GM21717 (cell line): ENCODE data around the gene MTRF1L.
"Not testable (repeated sequence)": the region's sequence is repeated elsewhere in the genome, so short reads cannot be mapped to it uniquely, and the experiment has no call there.

Experiments used
- ATAC-seq: cut with Tn5 transposase; IDR thresholded peaks from one replicate; pipeline ENCODE4 v1.9.1; 2021; ENCODE audit warnings: mild to moderate bottlenecking, moderate library complexity; ENCODE audit not compliant: unreplicated experiment

MTRF1L gene

GRCh38 chr6:152973916-152974315, 28.6 kb downstream of the MTRF1L start:
- no peak for ATAC-seq

DNA sequence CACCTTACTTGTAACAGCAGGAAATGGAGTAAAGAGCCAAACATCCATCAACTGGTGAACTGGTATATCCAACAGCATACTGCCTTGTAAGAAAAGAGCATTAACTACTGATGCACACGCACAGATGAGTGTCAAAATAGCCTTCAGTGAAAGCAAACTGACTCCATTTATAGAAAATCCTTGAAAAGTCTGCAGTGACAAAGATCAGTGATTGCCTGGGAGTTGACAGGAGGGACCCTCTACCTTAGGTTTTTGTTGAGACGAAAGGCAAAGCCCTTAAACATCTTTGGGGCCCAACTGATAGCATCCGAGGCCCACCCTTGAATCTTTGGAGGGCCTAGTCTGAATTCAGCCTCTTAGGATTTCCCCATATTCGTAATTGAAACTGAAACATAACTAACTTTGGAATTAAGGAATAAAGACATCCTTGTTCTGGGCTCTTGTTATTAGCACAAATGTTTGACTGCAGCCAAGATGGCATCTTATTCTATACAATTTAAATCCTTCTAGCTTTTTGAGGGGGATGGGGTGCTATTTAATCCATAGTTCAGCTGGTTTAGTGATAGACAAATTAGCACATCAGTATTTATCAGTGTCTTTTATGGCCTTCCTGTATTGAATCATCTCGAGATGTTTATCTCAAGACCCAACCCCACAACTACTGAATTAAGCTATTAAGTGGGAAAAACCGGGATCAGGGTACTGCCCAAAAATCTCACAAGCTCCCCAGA, 32.7 kb downstream of the MTRF1L start:
- ATAC-seq, result no peak

DNA sequence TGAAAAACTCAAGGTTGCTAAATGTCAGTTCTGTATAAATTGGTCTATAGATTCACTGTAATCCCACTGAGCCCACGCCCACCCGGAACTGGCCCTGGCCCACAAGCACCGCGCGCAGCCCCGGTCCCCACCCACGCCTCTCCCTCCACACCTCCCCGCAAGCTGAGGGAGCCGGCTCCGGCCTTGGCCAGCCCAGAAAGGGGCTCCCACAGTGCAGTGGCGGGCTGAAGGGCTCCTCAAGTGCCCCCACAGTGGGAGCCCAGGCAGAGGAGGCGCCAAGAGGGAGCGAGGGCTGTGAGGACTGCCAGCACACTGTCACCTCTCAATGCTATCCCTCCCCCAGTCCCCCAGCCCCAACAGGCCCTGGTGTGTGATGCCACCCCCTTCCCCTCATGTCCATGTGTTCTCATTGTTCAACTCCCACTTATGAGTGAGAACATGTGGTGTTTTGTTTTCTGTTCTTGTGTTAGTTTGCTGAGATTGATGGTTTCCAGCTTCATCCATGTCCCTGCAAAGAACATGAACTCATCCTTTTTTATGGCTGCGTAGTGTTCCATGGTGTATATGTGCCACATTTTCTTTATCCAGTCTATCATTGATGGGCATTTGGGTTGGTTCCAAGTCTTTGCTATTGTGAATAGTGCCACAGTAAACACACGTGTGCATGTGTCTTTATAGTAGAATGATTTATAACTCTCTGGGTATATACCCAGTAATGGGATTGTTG, 36.2 kb downstream of the MTRF1L start:
- ATAC-seq, result not testable (repeated sequence)

DNA sequence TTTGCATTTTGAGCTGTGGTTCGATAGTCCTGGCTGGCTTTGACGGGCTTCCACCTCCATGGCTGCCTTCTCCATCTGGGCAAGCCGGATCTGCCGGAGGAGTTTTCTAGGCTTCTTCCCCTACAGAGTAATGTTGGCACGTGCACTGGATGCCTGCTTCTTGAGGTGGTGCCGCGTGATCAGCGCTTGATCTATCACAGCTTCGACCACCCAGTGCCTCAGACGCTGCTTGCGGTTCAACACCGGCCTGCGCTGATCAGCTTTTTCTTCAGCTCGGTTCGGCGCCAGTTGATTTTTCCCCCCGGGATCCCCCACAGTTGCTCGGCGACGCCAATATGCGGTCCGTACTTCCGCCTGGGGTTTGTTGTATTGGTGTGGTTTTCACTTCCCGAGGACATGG, 43.2 kb downstream of the MTRF1L start:
- ATAC-seq, result no peak

DNA sequence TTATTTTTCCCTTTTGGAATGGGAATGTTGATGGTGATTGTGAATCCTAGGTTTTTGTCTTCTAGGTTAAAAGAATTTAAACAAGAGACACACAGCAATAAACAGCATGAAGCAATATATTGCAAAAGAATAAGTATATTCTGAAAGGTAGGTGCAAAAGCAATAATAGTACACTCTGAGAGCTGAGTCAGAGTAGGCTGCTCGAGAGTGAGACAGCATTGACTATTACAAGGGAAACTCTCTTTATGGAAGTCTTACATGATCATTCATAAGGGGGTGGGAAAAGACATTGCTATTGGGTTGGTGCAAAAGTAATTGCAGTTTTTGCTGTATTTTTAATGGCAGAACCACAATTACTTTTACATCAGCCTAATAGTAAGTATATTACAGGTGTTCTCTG, 44.7 kb downstream of the MTRF1L start:
- no peak for ATAC-seq

DNA sequence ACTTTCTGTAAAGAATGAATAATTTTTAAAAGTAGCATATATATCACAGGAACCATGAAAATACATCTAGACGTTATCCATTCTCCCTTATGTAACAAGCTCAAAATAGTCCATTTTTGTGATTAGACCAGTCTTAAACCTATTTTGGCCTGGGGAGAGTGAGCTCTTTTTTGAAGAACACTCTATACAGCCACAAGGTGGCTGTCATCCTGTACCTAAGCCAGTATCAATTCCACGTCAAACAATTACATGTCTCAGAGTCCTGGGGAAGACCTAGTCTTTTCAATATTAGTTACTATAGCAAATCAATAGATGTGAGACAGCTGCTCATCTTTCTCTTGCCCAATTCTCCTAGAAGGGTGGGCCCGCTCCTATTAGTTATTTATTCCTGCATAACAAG, 48.1 kb downstream of the MTRF1L start:
- ATAC-seq, result no peak

GRCh38 chr6:152952866-152953509, 49.5 kb downstream of the MTRF1L start:
- no peak for ATAC-seq

- ATAC-seq, result no peak
Measured at GRCh38 chr6:152952045-152952444, 50.5 kb downstream of the MTRF1L start.

DNA sequence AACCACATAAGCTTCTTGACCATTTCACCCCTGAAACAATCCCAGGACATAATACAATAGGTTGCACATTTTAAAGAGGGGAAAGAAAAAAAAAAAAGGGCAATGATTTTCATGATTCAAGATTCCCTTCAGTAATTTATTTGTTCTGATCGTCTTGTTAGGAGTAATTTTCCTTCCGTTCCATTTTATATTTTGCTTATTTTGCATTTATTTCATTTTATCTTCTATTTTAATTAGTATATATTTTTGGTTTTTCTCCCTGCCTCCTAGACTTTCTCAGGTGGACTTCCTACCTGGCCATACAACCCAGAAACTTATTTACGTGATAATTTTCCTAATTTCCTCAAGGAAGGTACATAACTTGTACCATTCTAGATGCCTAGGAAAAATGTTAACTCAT, 52.3 kb downstream of the MTRF1L start:
- ATAC-seq, result no peak

- peak; percentile 89 for ATAC-seq
Measured at GRCh38 chr6:152948150-152948768, 54.2 kb downstream of the MTRF1L start.

GRCh38 chr6:152946995-152947394, 55.5 kb downstream of the MTRF1L start:
- ATAC-seq, result no peak

DNA sequence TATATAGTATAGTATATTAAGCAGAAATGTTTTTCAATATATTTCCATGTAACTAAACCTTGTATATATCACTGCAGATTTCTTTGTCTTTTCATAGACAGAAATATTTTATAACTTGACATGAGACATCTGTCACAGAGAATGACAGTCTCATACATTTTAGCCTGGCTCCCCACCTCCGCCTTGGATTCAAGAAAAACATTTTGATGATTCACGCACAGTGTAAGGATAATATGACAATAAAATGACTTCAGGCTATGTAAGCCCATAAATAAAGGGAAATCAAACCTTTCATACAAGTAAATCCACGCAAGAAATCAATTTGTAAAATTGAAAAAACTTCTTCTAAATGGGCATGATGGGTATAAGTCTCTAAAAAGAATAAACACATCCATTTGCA, 56.0 kb downstream of the MTRF1L start:
- no peak for ATAC-seq

GRCh38 chr6:152943260-152943897, 59.1 kb downstream of the MTRF1L start:
- no peak for ATAC-seq

DNA sequence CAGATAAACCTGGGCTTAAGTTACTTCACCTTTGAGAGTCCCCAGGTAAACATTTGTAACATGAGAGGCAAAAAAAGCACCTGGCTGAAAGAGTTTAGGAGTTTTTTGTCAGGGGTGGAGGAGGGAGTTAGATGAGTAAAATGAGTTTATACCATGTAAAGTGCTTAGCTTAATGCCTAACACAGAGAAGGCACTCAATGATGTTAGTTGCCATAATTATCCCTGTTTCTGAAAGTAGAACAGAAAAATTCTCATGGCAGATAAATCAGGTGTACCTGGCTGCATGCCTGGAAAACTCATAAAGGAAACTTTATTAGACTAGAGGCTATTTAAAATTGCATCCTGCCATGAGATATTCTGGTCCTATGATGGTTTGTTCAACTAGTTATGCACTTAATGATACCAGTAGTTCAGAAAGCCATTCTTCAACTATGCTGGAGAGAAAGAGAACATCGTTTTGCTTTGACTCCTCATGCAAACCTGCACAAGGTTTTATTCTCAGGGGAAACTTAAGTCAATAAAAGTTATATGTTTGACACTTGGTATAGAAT, 60.1 kb downstream of the MTRF1L start:
- ATAC-seq, result no peak

DNA sequence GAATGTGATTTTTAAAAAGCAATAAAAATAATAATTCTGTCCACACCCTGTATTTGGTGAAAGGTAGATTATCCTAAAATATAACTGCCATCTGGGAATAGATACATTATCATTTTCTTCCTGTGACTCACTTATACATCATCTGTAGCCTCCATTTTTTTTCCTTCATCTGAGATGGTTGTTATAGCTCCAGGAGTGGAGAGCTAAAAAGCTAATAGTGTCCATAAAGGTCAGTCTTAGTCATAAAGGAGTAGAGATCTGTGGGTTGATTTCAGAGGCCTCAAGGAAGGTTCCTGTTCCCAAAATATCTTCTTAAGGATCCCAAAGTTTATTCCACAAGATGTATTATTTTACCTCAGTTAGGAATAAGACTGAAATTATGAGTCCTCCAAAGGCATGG, 60.8 kb downstream of the MTRF1L start:
- ATAC-seq, result no peak
